GM23338 (cell line): ENCODE data around the gene SLC17A8. TPM values are rescaled to one million over a fixed set of nuclear protein-coding genes. Genes with fewer than 3 reads are reported as not detected.
"Not testable (repeated sequence)": the region's sequence is repeated elsewhere in the genome, so short reads cannot be mapped to it uniquely, and the experiment has no call there.

Experiments
- ATAC-seq: fragments of 200-7000 bp; cut with Tn5 transposase; 3 replicates; pipeline ENCODE4 v1.9.1; 2020
- DNase-seq: peaks from one replicate; pipeline ENCODE4 v3.0.0-alpha.2; 2015; ENCODE audit warnings: low spot score
- H2AFZ ChIP-seq: fragments of 200-600 bp; sonication (generic); 2 replicates; pipeline ENCODE4 v1.8.0; 2016; ENCODE audit warnings: antibody characterized with exemption, mild to moderate bottlenecking, moderate library complexity
- H3F3A ChIP-seq: fragments of 200-600 bp; sonication (generic); replicated peaks from 2 replicates; pipeline ENCODE4 v1.8.0; 2017; ENCODE audit warnings: antibody characterized with exemption, mixed run types, low read depth
- H3K27ac ChIP-seq: fragments of 200-600 bp; sonication (generic); 2 replicates; pipeline ENCODE4 v1.6.1; 2016; ENCODE audit warnings: low read depth
- H3K27me3 ChIP-seq: fragments of 200-600 bp; sonication (generic); 2 replicates; pipeline ENCODE4 v1.8.0; 2016; ENCODE audit warnings: mild to moderate bottlenecking, mixed run types, moderate library complexity; ENCODE audit not compliant: insufficient read depth
- H3K36me3 ChIP-seq: fragments of 200-600 bp; sonication (generic); 2 replicates; pipeline ENCODE4 v1.8.0; 2016; ENCODE audit warnings: mild to moderate bottlenecking; ENCODE audit not compliant: insufficient read depth
- H3K4me1 ChIP-seq: fragments of 200-600 bp; sonication (generic); 2 replicates; pipeline ENCODE4 v1.8.0; 2016; ENCODE audit warnings: mild to moderate bottlenecking, moderate library complexity; ENCODE audit not compliant: insufficient read depth
- H3K4me2 ChIP-seq: fragments of 200-600 bp; sonication (generic); 2 replicates; pipeline ENCODE4 v1.7.1; 2017; ENCODE audit warnings: mixed run types
- H3K4me3 ChIP-seq: fragments of 200-600 bp; sonication (generic); 2 replicates; pipeline ENCODE4 v1.6.1; 2016; ENCODE audit warnings: mixed run types
- H3K79me2 ChIP-seq: fragments of 200-600 bp; sonication (generic); replicated peaks from 2 replicates; pipeline ENCODE4 v1.8.0; 2017; ENCODE audit warnings: mild to moderate bottlenecking; ENCODE audit not compliant: insufficient read depth
- H3K9me2 ChIP-seq: fragments of 200-600 bp; sonication (generic); 2 replicates; pipeline ENCODE4 v1.8.0; 2017; ENCODE audit not compliant: insufficient read depth
- H4K20me1 ChIP-seq: fragments of 200-600 bp; sonication (generic); replicated peaks from 2 replicates; pipeline ENCODE4 v1.8.0; 2017; ENCODE audit warnings: mild to moderate bottlenecking; ENCODE audit not compliant: insufficient read depth
- H3K27ac Mint-ChIP-seq: 2 replicates; pipeline ENCODE4 v1.8.0; 2020; ENCODE audit warnings: inconsistent platforms, mild to moderate bottlenecking, moderate library complexity, mixed read lengths
- H3K27me3 Mint-ChIP-seq: 3 replicates; pipeline ENCODE4 v1.8.0; 2022; ENCODE audit warnings: low read depth, mild to moderate bottlenecking, moderate library complexity, mixed read lengths, inconsistent platforms; ENCODE audit not compliant: insufficient read depth, poor library complexity
- H3K36me3 Mint-ChIP-seq: 3 replicates; pipeline ENCODE4 v1.8.0; 2021; ENCODE audit warnings: low read depth, mild to moderate bottlenecking, inconsistent platforms, moderate library complexity, mixed read lengths
- H3K4me1 Mint-ChIP-seq: 3 replicates; pipeline ENCODE4 v1.8.0; 2020; ENCODE audit warnings: mild to moderate bottlenecking, inconsistent platforms, mixed read lengths
- H3K4me3 Mint-ChIP-seq: 3 replicates; pipeline ENCODE4 v1.8.0; 2021; ENCODE audit warnings: moderate library complexity, mild to moderate bottlenecking, inconsistent platforms, mixed read lengths
- H3K9me3 Mint-ChIP-seq: 3 replicates; pipeline ENCODE4 v1.8.0; 2020; ENCODE audit warnings: moderate library complexity, mild to moderate bottlenecking, inconsistent platforms, mixed read lengths
- ETS1 ChIP-seq: IDR thresholded peaks from 2 replicates; pipeline ENCODE4 v1.6.1; 2016; ENCODE audit warnings: antibody characterized with exemption
- EZH2 ChIP-seq: fragments of 200-600 bp; sonication (generic); IDR thresholded peaks from one replicate; pipeline ENCODE4 v1.8.0; 2017; ENCODE audit warnings: antibody characterized with exemption, mild to moderate bottlenecking, low read depth; ENCODE audit not compliant: unreplicated experiment
- EZH2phosphoT487 ChIP-seq: fragments of 200-600 bp; sonication (generic); IDR thresholded peaks from one replicate; pipeline ENCODE4 v1.8.1; 2018; ENCODE audit warnings: antibody characterized with exemption; ENCODE audit not compliant: unreplicated experiment
- POLR2AphosphoS5 ChIP-seq: IDR thresholded peaks from 2 replicates; pipeline ENCODE4 v1.6.1; 2016; ENCODE audit warnings: antibody characterized with exemption, low read depth
- STAT1 ChIP-seq: IDR thresholded peaks from one replicate; pipeline ENCODE4 v1.6.1; 2016; ENCODE audit warnings: antibody characterized with exemption; ENCODE audit not compliant: unreplicated experiment
- ZNF114 ChIP-seq: fragments of 250-450 bp; sonication (Bioruptor Pico); IDR thresholded peaks from 2 replicates; pipeline ENCODE4 v1.5.0; 2020; ENCODE audit warnings: mild to moderate bottlenecking, moderate library complexity
- polyA plus RNA-seq: library from polyadenylated mRNA; unstranded; fragments of >200 nt; fragmentation: Nextera tagmentation; extraction: Ambion mirVana; gene quantifications from 2 replicates; pipeline ENCODE4 v1.2.1, GENCODE V29; 2016
- total RNA-seq: library from RNA; depleted of rRNA; stranded (reverse); fragments of >200 nt; shearing (Covaris generic); gene quantifications from 2 replicates; pipeline ENCODE4 v1.2.3, GENCODE V29; 2014
- TF ChIP-seq, protein P1 (sequence below): fragments of 250-450 bp; sonication (Bioruptor Pico); IDR thresholded peaks from 2 replicates; pipeline ENCODE4 v1.5.0; 2020; ENCODE audit warnings: mild to moderate bottlenecking, moderate library complexity
- TF ChIP-seq, protein P2 (sequence below), 2 experiments: fragments of 200-600 bp in 1 of 2; sonication (generic) in 1 of 2; conservative IDR thresholded peaks; 2 replicates each; pipeline versions ENCODE4 v1.5.1 to v1.6.1; 2016 to 2017; ENCODE audit warnings: antibody characterized with exemption in 2 of 2, low read depth in 2 of 2, mild to moderate bottlenecking in 2 of 2, moderate library complexity in 1 of 2

The SLC17A8 gene
- total and polyA plus RNA-seq, 2 experiments from 2014 or later = 0.05 to 0.24 TPM

- TF ChIP-seq STAT1 (no peak), EZH2 (no peak)
- TF ChIP-seq, protein P1, sequence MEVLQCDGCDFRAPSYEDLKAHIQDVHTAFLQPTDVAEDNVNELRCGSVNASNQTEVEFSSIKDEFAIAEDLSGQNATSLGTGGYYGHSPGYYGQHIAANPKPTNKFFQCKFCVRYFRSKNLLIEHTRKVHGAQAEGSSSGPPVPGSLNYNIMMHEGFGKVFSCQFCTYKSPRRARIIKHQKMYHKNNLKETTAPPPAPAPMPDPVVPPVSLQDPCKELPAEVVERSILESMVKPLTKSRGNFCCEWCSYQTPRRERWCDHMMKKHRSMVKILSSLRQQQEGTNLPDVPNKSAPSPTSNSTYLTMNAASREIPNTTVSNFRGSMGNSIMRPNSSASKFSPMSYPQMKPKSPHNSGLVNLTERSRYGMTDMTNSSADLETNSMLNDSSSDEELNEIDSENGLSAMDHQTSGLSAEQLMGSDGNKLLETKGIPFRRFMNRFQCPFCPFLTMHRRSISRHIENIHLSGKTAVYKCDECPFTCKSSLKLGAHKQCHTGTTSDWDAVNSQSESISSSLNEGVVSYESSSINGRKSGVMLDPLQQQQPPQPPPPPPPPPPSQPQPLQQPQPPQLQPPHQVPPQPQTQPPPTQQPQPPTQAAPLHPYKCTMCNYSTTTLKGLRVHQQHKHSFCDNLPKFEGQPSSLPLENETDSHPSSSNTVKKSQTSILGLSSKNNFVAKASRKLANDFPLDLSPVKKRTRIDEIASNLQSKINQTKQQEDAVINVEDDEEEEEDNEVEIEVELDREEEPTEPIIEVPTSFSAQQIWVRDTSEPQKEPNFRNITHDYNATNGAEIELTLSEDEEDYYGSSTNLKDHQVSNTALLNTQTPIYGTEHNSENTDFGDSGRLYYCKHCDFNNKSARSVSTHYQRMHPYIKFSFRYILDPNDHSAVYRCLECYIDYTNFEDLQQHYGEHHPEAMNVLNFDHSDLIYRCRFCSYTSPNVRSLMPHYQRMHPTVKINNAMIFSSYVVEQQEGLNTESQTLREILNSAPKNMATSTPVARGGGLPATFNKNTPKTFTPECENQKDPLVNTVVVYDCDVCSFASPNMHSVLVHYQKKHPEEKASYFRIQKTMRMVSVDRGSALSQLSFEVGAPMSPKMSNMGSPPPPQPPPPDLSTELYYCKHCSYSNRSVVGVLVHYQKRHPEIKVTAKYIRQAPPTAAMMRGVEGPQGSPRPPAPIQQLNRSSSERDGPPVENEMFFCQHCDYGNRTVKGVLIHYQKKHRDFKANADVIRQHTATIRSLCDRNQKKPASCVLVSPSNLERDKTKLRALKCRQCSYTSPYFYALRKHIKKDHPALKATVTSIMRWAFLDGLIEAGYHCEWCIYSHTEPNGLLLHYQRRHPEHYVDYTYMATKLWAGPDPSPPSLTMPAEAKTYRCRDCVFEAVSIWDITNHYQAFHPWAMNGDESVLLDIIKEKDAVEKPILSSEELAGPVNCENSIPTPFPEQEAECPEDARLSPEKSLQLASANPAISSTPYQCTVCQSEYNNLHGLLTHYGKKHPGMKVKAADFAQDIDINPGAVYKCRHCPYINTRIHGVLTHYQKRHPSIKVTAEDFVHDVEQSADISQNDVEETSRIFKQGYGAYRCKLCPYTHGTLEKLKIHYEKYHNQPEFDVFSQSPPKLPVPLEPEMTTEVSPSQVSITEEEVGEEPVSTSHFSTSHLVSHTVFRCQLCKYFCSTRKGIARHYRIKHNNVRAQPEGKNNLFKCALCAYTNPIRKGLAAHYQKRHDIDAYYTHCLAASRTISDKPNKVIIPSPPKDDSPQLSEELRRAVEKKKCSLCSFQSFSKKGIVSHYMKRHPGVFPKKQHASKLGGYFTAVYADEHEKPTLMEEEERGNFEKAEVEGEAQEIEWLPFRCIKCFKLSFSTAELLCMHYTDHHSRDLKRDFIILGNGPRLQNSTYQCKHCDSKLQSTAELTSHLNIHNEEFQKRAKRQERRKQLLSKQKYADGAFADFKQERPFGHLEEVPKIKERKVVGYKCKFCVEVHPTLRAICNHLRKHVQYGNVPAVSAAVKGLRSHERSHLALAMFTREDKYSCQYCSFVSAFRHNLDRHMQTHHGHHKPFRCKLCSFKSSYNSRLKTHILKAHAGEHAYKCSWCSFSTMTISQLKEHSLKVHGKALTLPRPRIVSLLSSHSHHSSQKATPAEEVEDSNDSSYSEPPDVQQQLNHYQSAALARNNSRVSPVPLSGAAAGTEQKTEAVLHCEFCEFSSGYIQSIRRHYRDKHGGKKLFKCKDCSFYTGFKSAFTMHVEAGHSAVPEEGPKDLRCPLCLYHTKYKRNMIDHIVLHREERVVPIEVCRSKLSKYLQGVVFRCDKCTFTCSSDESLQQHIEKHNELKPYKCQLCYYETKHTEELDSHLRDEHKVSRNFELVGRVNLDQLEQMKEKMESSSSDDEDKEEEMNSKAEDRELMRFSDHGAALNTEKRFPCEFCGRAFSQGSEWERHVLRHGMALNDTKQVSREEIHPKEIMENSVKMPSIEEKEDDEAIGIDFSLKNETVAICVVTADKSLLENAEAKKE (CRISPR knock-in tag) = no peak
Measured at GRCh38 chr12:100427078-100427477, 70.2 kb downstream of the SLC17A8 start (continued).

GRCh38 chr12:100430251-100430650, 73.4 kb downstream of the SLC17A8 start:
- not testable (repeated sequence) for H3K4me1 Mint-ChIP-seq, H3K4me3 ChIP-seq, H3K27ac ChIP-seq, H3K27me3 ChIP-seq, H4K20me1 ChIP-seq, H3K9me2 ChIP-seq, ATAC-seq, H3K4me1 ChIP-seq, H2AFZ ChIP-seq, H3K36me3 ChIP-seq, DNase-seq, H3F3A ChIP-seq, H3K4me3 Mint-ChIP-seq, H3K27ac Mint-ChIP-seq, H3K4me2 ChIP-seq, H3K27me3 Mint-ChIP-seq, H3K79me2 ChIP-seq, H3K9me3 Mint-ChIP-seq, H3K36me3 Mint-ChIP-seq

- Mint-ChIP-seq H3K4me1 (no peaks in the 10 kb centered on the region), H3K27me3 (peaks cover 2% of the 10 kb centered on the region), H3K4me3 (no peak overlapping the region), H3K36me3 (no peaks in the 10 kb centered on the region), H3K9me3 (no peaks in the 10 kb centered on the region), H3K27ac (no peak overlapping the region)
- Histone ChIP-seq H3K27ac (no peak overlapping the region), H3K4me2 (no peak overlapping the region), H3K36me3 (no peaks in the 10 kb centered on the region), H3K9me2 (peaks cover 5% of the 10 kb centered on the region; the same call in 1 of the 2 replicates), H3F3A (no peaks in the 10 kb centered on the region), H3K79me2 (no peaks in the 10 kb centered on the region), H3K4me3 (no peak overlapping the region), H2AFZ (no peak overlapping the region), H4K20me1 (no peaks in the 10 kb centered on the region), H3K27me3 (no peaks in the 10 kb centered on the region), H3K4me1 (no peaks in the 10 kb centered on the region)
- ATAC-seq (no peak), DNase-seq (no peak)
- TF ChIP-seq ZNF114 (CRISPR knock-in tag) (no peak), STAT1 (no peak), POLR2AphosphoS5 (no peak), ETS1 (no peak), EZH2phosphoT487 (no peak)
- TF ChIP-seq, protein P2, sequence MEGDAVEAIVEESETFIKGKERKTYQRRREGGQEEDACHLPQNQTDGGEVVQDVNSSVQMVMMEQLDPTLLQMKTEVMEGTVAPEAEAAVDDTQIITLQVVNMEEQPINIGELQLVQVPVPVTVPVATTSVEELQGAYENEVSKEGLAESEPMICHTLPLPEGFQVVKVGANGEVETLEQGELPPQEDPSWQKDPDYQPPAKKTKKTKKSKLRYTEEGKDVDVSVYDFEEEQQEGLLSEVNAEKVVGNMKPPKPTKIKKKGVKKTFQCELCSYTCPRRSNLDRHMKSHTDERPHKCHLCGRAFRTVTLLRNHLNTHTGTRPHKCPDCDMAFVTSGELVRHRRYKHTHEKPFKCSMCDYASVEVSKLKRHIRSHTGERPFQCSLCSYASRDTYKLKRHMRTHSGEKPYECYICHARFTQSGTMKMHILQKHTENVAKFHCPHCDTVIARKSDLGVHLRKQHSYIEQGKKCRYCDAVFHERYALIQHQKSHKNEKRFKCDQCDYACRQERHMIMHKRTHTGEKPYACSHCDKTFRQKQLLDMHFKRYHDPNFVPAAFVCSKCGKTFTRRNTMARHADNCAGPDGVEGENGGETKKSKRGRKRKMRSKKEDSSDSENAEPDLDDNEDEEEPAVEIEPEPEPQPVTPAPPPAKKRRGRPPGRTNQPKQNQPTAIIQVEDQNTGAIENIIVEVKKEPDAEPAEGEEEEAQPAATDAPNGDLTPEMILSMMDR (conservative IDR thresholded peaks at IDR 0.05; ENCODE audit: low read depth in 2 of 2) = no peak
Measured at GRCh38 chr12:100433701-100434100, 76.8 kb downstream of the SLC17A8 start.
